ENCODE data around the gene GUCA1A.

DNA sequence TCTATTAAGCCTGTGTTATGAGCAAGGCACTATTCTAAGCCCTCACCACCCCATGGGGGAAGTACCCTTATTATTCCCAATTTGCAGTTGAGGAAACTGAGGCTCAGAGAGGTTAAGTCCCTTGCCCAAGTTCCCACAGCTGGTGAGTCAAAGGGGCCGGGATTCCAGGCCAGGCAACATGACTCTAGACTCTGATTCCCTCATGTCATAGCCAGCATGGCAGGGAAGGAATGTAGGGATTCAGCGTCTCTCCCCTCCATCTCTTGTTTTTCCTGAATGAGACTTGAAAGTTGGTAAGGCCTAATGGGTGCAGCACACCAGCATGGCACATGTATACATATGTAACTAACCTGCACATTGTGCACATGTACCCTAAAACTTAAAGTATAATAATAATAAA lies 37.4 kb upstream of the GUCA1A start:
- TF ChIP-seq POLR2A (IDR thresholded peaks at IDR 0.05) (no peak), CTCF (IDR thresholded peaks at IDR 0.05) (no peak)
